ENCODE data around the gene CPT1A. TPM values are rescaled to one million over a fixed set of nuclear protein-coding genes. Genes with fewer than 3 reads are reported as not detected.

Gene CPT1A
- total and polyA plus RNA-seq, 10 of the 15 experiments (the other 5 are each of a cell fraction or from before 2014, with no cell fraction given), result 1.1 to 17.5 (median 6.0) TPM

DNA sequence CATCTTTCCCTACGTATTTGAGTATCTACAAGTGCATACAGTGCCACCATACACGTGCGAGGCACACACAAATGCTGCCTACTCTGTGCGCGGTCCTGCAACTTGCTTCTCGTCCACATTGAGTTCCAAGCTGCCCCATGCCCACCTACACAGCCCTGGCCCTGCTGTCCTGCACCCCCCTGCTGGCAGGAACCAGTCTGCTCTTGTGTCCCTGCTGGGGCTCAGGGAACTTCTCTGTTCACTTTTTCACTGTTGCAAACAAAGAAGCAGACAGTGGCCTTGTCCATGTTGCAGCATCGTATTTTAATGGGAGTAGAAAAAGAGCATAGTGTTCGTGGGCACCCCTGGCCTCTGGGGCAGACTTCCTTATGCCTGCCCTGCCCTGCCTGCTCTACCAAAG, 14.0 kb downstream of the CPT1A start (continued):
- no peak for TF ChIP-seq CTCF (IDR thresholded peaks at IDR 0.05 in 2 of 3, conservative IDR thresholded peaks at IDR 0.05 in 1 of 3; ENCODE audit: control insufficient read depth in 2 of 3, extremely low read depth in 1 of 3, insufficient read depth in 1 of 3, low read depth in 3 of 3, low read length in 3 of 3)
- TF ChIP-seq, protein P1, sequence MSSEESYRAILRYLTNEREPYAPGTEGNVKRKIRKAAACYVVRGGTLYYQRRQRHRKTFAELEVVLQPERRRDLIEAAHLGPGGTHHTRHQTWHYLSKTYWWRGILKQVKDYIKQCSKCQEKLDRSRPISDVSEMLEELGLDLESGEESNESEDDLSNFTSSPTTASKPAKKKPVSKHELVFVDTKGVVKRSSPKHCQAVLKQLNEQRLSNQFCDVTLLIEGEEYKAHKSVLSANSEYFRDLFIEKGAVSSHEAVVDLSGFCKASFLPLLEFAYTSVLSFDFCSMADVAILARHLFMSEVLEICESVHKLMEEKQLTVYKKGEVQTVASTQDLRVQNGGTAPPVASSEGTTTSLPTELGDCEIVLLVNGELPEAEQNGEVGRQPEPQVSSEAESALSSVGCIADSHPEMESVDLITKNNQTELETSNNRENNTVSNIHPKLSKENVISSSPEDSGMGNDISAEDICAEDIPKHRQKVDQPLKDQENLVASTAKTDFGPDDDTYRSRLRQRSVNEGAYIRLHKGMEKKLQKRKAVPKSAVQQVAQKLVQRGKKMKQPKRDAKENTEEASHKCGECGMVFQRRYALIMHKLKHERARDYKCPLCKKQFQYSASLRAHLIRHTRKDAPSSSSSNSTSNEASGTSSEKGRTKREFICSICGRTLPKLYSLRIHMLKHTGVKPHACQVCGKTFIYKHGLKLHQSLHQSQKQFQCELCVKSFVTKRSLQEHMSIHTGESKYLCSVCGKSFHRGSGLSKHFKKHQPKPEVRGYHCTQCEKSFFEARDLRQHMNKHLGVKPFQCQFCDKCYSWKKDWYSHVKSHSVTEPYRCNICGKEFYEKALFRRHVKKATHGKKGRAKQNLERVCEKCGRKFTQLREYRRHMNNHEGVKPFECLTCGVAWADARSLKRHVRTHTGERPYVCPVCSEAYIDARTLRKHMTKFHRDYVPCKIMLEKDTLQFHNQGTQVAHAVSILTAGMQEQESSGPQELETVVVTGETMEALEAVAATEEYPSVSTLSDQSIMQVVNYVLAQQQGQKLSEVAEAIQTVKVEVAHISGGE (CRISPR knock-in tag; IDR thresholded peaks at IDR 0.05), result no peak

GRCh38 chr11:68826726-68827125, 15.0 kb downstream of the CPT1A start:
- H3K4me1 ChIP-seq (ENCODE audit: control insufficient read depth, insufficient read depth, low read length), result peaks cover 17% of the 10 kb centered on the region
- in situ Hi-C loops (cut with MboI), result no loop called here
- no peak for FAIRE-seq
- H3K4me3 ChIP-seq, result no peak overlapping the region
- ATAC-seq, result no peak
- WGBS (ENCODE audit: insufficient coverage, insufficient replicate concordance, low lambda C conversion rate, missing lambda C conversion rate), result 96% methylated on average over 9 of the region's 9 CpGs
- intact Hi-C loops (cut with micrococcal nuclease; ENCODE audit: unreplicated experiment), result no loop called here
- H2AFZ ChIP-seq (ENCODE audit: control insufficient read depth, low read depth, low read length), result no peak overlapping the region
- POLR2A ChIA-PET, result no interaction called here
- SMC1A ChIA-PET (ENCODE audit: uncharacterized antibody, unreplicated experiment), result no interaction called here
- peaks cover 3% of the 10 kb centered on the region; the same call in 1 of the 2 replicates for H3K79me2 ChIP-seq (ENCODE audit: control insufficient read depth, insufficient read depth, low read length)
- DNase-seq (ENCODE audit: low read depth, low spot score), result no peak
- no TSS peak for BruUV-seq (replicated peaks)
- H4K20me1 ChIP-seq (ENCODE audit: control insufficient read depth, insufficient read depth), result no peaks in the 10 kb centered on the region
- H3K27me3 ChIP-seq (replicated peaks in 1 of 2; ENCODE audit: control insufficient read depth in 2 of 2, insufficient read depth in 2 of 2, low read length in 1 of 2), result no peaks in the 10 kb centered on the region
- H3K9me3 ChIP-seq (replicated peaks; ENCODE audit: control insufficient read depth, insufficient read depth, low read length), result no peaks in the 10 kb centered on the region
- H3K9ac ChIP-seq (ENCODE audit: control insufficient read depth, insufficient read depth, low read length), result no peak overlapping the region
- CTCF ChIA-PET, result interaction anchor here (0.9 kb wide), 1 partner anchor 17 kb away, joined by 3 read pairs; no protein-coding TSS in a partner anchor
- RAD21 ChIA-PET (ENCODE audit: unreplicated experiment), result no interaction called here
- H3K27ac ChIP-seq (ENCODE audit: control insufficient read depth, insufficient read depth), result no peak overlapping the region
- H3K36me3 ChIP-seq (ENCODE audit: control insufficient read depth in 2 of 2, insufficient read depth in 2 of 2, low read length in 1 of 2), result no peaks in the 10 kb centered on the region
- H3K4me2 ChIP-seq (ENCODE audit: control insufficient read depth, insufficient read depth), result no peak overlapping the region
- TF ChIP-seq EP300 (IDR thresholded peaks at IDR 0.05; ENCODE audit: borderline replicate concordance in 1 of 2, control insufficient read depth in 1 of 2, low read depth in 2 of 2, low read length in 2 of 2) (no peak), RELB (IDR thresholded peaks at IDR 0.05; ENCODE audit: low read depth) (no peak), SKIL (IDR thresholded peaks at IDR 0.05; ENCODE audit: low read depth, poor library complexity, severe bottlenecking) (no peak), BHLHE40 (IDR thresholded peaks at IDR 0.05; ENCODE audit: borderline replicate concordance in 1 of 2, low read depth in 2 of 2, low read length in 1 of 2) (no peak), SMAD1 (IDR thresholded peaks at IDR 0.05; ENCODE audit: low read depth, partially characterized antibody) (no peak), LARP7 (IDR thresholded peaks at IDR 0.05) (no peak), ZNF207 (IDR thresholded peaks at IDR 0.05; ENCODE audit: borderline replicate concordance) (no peak), MTA2 (IDR thresholded peaks at IDR 0.05; ENCODE audit: low read depth) (no peak), ZSCAN29 (IDR thresholded peaks at IDR 0.05) (no peak), SP1 (IDR thresholded peaks at IDR 0.05; ENCODE audit: low read depth, low read length) (no peak), BCL11A (IDR thresholded peaks at IDR 0.05; ENCODE audit: low read depth, low read length) (no peak)
